Transverse colon (tissue), 4 donors: ENCODE results near the gene YIPF4. TPM values are rescaled to one million over a fixed set of nuclear protein-coding genes. Genes with fewer than 3 reads are reported as not detected.
"Not testable (repeated sequence)": the region's sequence is repeated elsewhere in the genome, so short reads cannot be mapped to it uniquely, and the experiment has no call there.

ENCODE experiments used
- DNase-seq: peaks from one replicate; pipeline ENCODE4 v3.0.0-alpha.2; 2019
- H3K27ac ChIP-seq, 4 donors: fragments of 200-600 bp; sonication (generic); 2 replicates each; pipeline ENCODE4 v1.5.1; 2016 to 2018; ENCODE audit warnings: inconsistent platforms in 4 of 4
- H3K27me3 ChIP-seq: fragments of 200-600 bp; sonication (generic); 2 replicates; pipeline ENCODE4 v1.5.1; 2017; ENCODE audit warnings: inconsistent platforms
- H3K36me3 ChIP-seq, 4 donors: fragments of 200-600 bp; sonication (generic); 2 replicates each; pipeline ENCODE4 v1.5.1; 2017 to 2019; ENCODE audit warnings: inconsistent platforms in 4 of 4
- H3K4me1 ChIP-seq, 4 donors: fragments of 200-600 bp; sonication (generic); 2 replicates each; pipeline ENCODE4 v1.5.1; 2017 to 2020; ENCODE audit warnings: inconsistent platforms in 4 of 4
- H3K4me3 ChIP-seq, 4 donors: fragments of 200-600 bp; sonication (generic); 1 replicate in 1 of 4; 2 replicates in 3 of 4; pipeline versions ENCODE4 v1.5.1 to v1.6.1; 2017 to 2019; ENCODE audit warnings: inconsistent platforms in 4 of 4
- H3K9me3 ChIP-seq, 2 donors: fragments of 200-600 bp; sonication (generic); 2 replicates each; pipeline ENCODE4 v1.5.1; 2017 to 2019; ENCODE audit warnings: inconsistent platforms in 2 of 2
- EP300 ChIP-seq: sonication (generic); formaldehyde crosslinking; IDR thresholded peaks from one replicate; pipeline ENCODE4 v1.6.1; 2017; ENCODE audit warnings: antibody characterized with exemption, low read depth
- POLR2A ChIP-seq: fragments of 450-650 bp; IDR thresholded peaks from one replicate; pipeline ENCODE4 v1.6.1; 2016; ENCODE audit warnings: antibody characterized with exemption, mild to moderate bottlenecking, moderate library complexity
- POLR2AphosphoS5 ChIP-seq, 3 donors: sonication (generic); formaldehyde crosslinking; IDR thresholded peaks; one replicate each; pipeline ENCODE4 v1.6.1; 2016; ENCODE audit warnings: antibody characterized with exemption in 3 of 3
- WGBS, 2 donors: methylation state at CpG; one replicate each; pipeline ENCODE4 v1.1.5; 2018; ENCODE audit warnings: low coverage in 1 of 2; 5-methylcytosine and 5-hydroxymethylcytosine counted together
- in situ Hi-C, 4 donors: fragments of 200-750 bp; cut with MboI; loops; one replicate each; pipeline versions ENCODE4 v1.15.0 to v1.15.1; 2017; ENCODE audit warnings: low sequenced_read_pairs in 3 of 4, low pct_ligation_motif_present in 1 of 4, low pct_unique_long_range_greater_than_20kb in 1 of 4
- intact Hi-C: fragments of 100-400 bp; cut with DNase I; formaldehyde crosslinking; loops from one replicate; pipeline ENCODE4 v1.15.1; 2023; ENCODE audit warnings: low total_unique reads
- total RNA-seq, 4 donors: library from RNA; depleted of rRNA; stranded (reverse); fragments of >200 nt; gene quantifications; one replicate each; pipeline ENCODE4 v1.1.0, GENCODE V29; 2016
- TF ChIP-seq, protein P1 (sequence below), 5 experiments: fragments of 200-600 bp in 3 of 5; fragments of 450-650 bp in 2 of 5; sonication (generic) in 3 of 5; IDR thresholded peaks; 1 replicate in 2 of 5; 2 replicates in 3 of 5; pipeline ENCODE4 v1.5.1; 2016 to 2017; ENCODE audit warnings: antibody characterized with exemption in 5 of 5, inconsistent platforms in 3 of 5, mild to moderate bottlenecking in 2 of 5, moderate library complexity in 1 of 5

The YIPF4 gene
- total RNA-seq, 4 donors from 2014 or later = 11.7 to 19.5 (median 16.1) TPM

DNA sequence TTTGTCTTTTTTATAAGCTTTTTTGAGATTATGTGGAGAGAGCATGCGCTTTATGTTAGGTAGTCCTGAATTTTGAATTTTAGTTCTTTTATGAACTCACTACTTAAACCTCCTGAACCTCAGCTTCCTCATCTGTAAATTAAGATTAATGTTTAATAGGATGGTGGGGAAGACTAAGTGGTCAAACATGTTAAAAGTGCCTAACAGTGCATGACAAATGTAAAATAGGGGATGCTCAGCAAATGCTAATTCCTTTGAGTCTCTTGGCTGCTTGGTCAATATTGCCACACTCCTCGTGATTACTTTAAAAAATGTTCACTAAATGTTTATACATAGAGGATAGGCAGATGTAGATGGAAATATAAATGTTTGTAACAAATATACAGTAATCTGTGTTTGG lies 85.9 kb downstream of the YIPF4 start:
- Histone ChIP-seq H3K27me3 (no peaks in the 10 kb centered on the region), H3K4me1 (peaks cover 21 to 69% (median 35%) of the 10 kb centered on the region in 4 donors)
- WGBS, 2 donors = 63% methylated on average over 2 of the region's 2 CpGs

DNA sequence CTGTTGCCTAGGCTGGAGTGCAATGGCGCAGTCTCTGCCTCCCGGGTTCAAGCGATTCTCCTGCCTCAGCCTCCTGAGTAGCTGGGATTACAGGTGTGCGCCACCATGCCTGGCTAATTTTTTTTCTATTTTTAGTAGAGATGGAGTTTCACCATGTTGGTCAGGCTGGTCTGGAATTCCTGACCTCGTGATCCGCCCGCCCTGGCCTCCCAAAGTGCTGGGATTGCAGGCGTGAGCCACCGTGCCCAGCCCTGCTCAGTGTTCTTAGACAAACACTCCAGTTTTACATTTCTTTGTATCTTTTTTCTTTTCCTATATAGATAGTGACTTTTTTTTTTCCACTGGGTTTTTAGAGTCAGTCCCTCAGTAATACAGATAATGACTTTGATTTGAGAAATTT lies 86.6 kb downstream of the YIPF4 start:
- H3K36me3 ChIP-seq, H3K27me3 ChIP-seq, intact Hi-C loops, H3K4me3 ChIP-seq, H3K9me3 ChIP-seq, in situ Hi-C loops, H3K27ac ChIP-seq, DNase-seq: not testable (repeated sequence)
- H3K4me1 ChIP-seq = peaks cover 14 to 63% (median 28%) of the 10 kb centered on the region in 4 donors
- 80 to 89% methylated on average over 7 to 9 of the region's 9 CpGs for WGBS, 2 donors

More for the DNA sequence above, 85.9 kb downstream of the YIPF4 start:
- Histone ChIP-seq H3K4me3 (no peak overlapping the region), H3K9me3 (no peaks in the 10 kb centered on the region), H3K27ac (no peak overlapping the region), H3K36me3 (no peaks in the 10 kb centered on the region)
- no peak for TF ChIP-seq POLR2A
- TF ChIP-seq, protein P1, sequence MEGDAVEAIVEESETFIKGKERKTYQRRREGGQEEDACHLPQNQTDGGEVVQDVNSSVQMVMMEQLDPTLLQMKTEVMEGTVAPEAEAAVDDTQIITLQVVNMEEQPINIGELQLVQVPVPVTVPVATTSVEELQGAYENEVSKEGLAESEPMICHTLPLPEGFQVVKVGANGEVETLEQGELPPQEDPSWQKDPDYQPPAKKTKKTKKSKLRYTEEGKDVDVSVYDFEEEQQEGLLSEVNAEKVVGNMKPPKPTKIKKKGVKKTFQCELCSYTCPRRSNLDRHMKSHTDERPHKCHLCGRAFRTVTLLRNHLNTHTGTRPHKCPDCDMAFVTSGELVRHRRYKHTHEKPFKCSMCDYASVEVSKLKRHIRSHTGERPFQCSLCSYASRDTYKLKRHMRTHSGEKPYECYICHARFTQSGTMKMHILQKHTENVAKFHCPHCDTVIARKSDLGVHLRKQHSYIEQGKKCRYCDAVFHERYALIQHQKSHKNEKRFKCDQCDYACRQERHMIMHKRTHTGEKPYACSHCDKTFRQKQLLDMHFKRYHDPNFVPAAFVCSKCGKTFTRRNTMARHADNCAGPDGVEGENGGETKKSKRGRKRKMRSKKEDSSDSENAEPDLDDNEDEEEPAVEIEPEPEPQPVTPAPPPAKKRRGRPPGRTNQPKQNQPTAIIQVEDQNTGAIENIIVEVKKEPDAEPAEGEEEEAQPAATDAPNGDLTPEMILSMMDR (IDR thresholded peaks at IDR 0.05) = no peak
- no peak for TF ChIP-seq POLR2AphosphoS5 (IDR thresholded peaks at IDR 0.05)
- no peak for TF ChIP-seq EP300
- intact Hi-C loops (no loop called here), in situ Hi-C loops (no loop called here)
- no peak for DNase-seq

- intact Hi-C loops, in situ Hi-C loops: not testable (repeated sequence)
- peaks cover under 1 to 49% (median 20%) of the 10 kb centered on the region in 4 donors for H3K4me1 ChIP-seq
Observed at GRCh38 chr2:32365679-32366078, 88.0 kb downstream of the YIPF4 start.

More at GRCh38 chr2:32365679-32366078, 88.0 kb downstream of the YIPF4 start:
- 96% methylated on average over 3 of the region's 3 CpGs; no CpG with 5 or more reads in 1 of the 2 donors for WGBS, 2 donors
- H3K27me3 ChIP-seq, H3K27ac ChIP-seq, DNase-seq, H3K36me3 ChIP-seq, H3K9me3 ChIP-seq, H3K4me3 ChIP-seq: not testable (repeated sequence)

Other genes starting within 250 kb of the YIPF4 start
- 10 to 100 TPM in 3 of 4 donors, not detected in 1; 19.7 to 52.9 (median 42.6) TPM for gene DPY30, start 238.1 kb upstream of the YIPF4 start, total RNA-seq
- gene SPAST, start 214.3 kb upstream of the YIPF4 start, total RNA-seq = 10 to 100 TPM; 15.3 to 26.7 (median 21.2) TPM
- 10 to 100 TPM in 3 of 4 donors, 1 to 10 TPM in 1; 2.2 to 20.5 (median 17.8) TPM for gene SLC30A6, start 112.0 kb upstream of the YIPF4 start, total RNA-seq
- 1 to 10 TPM in 1 of 4 donors, under 1 TPM in 3; 0.20 to 1.4 (median 0.39) TPM for gene NLRC4, start 13.0 kb upstream of the YIPF4 start, total RNA-seq
- gene BIRC6, start 79.1 kb downstream of the YIPF4 start, total RNA-seq = 100 to 1,000 TPM; 131 to 337 (median 219) TPM